Gastroesophageal sphincter (tissue), 3 donors: ENCODE data around the gene LDAF1.

ENCODE experiments used
- CTCF ChIP-seq, 4 experiments: fragments of 200-600 bp in 2 of 4; fragments of 450-650 bp in 2 of 4; sonication (generic) in 1 of 4; IDR thresholded peaks; one replicate each; pipeline ENCODE4 v1.5.1; 2017 to 2019; ENCODE audit warnings: antibody characterized with exemption in 4 of 4, mild to moderate bottlenecking in 2 of 4, moderate library complexity in 2 of 4
- POLR2A ChIP-seq, 2 donors: fragments of 450-650 bp; IDR thresholded peaks; one replicate each; pipeline ENCODE4 v1.6.1; 2017; ENCODE audit warnings: antibody characterized with exemption in 2 of 2, mild to moderate bottlenecking in 2 of 2, moderate library complexity in 1 of 2

- no peak for TF ChIP-seq CTCF (IDR thresholded peaks at IDR 0.05)
- TF ChIP-seq POLR2A (IDR thresholded peaks at IDR 0.05) = no peak
These were observed 33.3 kb upstream of the LDAF1 start for GRCh38 chr16:21125191-21125590.
